NCI-H510A (cell line): Measurements from ENCODE around the gene DST.

Experiments
- DNase-seq: peaks from one replicate; lab custom pipeline; 2025; lab: John Stamatoyannopoulos, UW

The DST gene

GRCh38 chr6:56433119-56433518 is 209.6 kb downstream of the DST start:
- DNase-seq: no peak

- no peak for DNase-seq
Measured at GRCh38 chr6:56432194-56432593, 210.5 kb downstream of the DST start.

GRCh38 chr6:56430629-56431600 is 211.8 kb downstream of the DST start:
- no peak for DNase-seq

- DNase-seq: no peak
Measured at GRCh38 chr6:56424542-56425083, 218.1 kb downstream of the DST start.

GRCh38 chr6:56424064-56424463 is 218.6 kb downstream of the DST start:
- no peak for DNase-seq

GRCh38 chr6:56420296-56420695 is 222.4 kb downstream of the DST start:
- DNase-seq: no peak

- no peak for DNase-seq
Measured at GRCh38 chr6:56419191-56419590, 223.5 kb downstream of the DST start.

- DNase-seq: no peak
Measured at GRCh38 chr6:56417823-56418222, 224.9 kb downstream of the DST start.

GRCh38 chr6:56416247-56416646 is 226.4 kb downstream of the DST start:
- no peak for DNase-seq

GRCh38 chr6:56408976-56409375 is 233.7 kb downstream of the DST start:
- DNase-seq: no peak
